Fibroblast of skin of abdomen (primary cell): Measurements from ENCODE around the gene SPAG4.

Source experiments
- DNase-seq: peaks from one replicate; pipeline ENCODE4 v3.0.0-alpha.2; 2013

SPAG4 gene

DNA sequence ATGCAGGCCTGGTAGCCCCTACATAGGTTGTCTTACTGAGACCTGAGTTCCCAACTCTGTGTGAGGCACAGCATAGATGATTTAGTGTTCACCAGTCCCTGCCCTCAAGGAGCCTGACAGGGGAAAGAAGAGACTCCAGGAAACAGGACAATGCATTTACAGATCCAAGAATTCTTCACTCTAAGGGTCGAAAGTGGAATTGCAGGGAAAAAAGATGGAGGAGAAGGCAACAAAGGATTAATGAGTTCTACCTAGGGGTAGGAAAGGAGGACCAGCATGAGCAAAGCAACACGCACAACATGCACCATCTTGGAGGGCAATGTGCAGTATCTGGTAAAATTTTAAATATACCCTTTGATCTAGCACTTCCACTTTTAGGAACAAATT is 5.9 kb downstream of the SPAG4 start:
- no peak for DNase-seq

GRCh38 chr20:35625584-35626385 is 10.2 kb downstream of the SPAG4 start:
- DNase-seq, result no peak

- DNase-seq, result no peak
Measured at GRCh38 chr20:35626386-35627001, 10.9 kb downstream of the SPAG4 start.

DNA sequence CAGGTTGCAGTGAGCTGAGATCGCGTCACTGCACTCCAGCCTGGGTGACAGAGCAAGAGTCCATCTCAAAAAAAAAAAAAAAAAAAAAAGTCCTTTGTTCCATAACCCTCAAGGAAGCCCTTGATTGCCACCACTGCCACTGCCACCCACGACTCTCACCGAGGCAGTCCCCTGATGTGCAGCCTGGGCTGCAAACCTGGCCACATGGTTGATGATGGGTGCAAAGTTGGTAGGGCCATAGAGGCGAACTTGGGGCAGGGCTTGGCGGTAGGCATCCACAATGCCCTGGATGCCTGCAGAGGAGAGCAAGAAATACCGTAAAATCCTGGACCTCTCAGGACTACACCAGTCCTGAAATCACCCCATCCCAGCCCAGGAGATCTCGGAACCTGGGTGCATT is 11.5 kb downstream of the SPAG4 start:
- no peak for DNase-seq

- no peak for DNase-seq
Measured at GRCh38 chr20:35629427-35630145, 14.0 kb downstream of the SPAG4 start.

GRCh38 chr20:35630636-35631035 is 15.0 kb downstream of the SPAG4 start:
- DNase-seq, result no peak

- DNase-seq, result no peak
Measured at GRCh38 chr20:35632539-35633115, 17.0 kb downstream of the SPAG4 start.

DNA sequence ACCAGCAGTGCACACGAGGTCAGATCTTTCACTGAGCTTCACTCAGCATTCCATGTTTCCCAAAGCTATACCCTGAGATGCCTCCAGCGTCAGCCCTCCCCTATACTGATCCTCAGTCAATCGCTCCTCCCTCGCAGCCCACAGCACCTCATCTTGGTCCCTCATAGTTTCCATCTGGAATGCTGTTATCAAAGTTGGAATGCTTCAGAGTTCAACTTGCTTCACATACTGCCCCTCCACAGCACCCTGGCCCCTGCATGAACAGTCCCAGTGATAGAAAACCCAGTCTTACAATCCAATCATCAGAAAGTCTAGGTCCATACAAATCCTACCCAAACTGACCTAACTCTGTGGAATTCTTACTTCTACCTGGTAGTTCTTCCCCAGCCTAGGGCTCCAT is 20.0 kb downstream of the SPAG4 start:
- no peak for DNase-seq

DNA sequence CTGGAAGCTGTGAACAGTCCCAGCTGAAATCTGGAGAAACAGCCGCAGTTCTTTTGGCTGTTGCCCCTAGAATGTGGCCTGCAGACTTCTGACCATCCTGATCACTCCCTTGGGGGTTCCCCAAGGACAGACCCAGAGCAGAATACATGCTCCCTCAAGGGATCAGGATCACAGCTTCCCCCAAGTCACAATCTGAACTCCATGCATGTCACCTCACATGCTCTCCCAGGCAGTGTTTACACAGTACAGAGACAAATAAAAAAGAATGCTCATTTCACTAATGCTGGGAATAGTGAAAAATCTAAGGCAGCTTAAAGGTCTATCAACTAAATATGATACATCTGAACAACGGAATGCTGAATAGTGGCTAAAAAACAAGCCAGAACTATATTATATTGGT is 20.5 kb downstream of the SPAG4 start:
- no peak for DNase-seq

- no peak for DNase-seq
Measured at GRCh38 chr20:35637276-35637675, 21.6 kb downstream of the SPAG4 start.

- DNase-seq, result no peak
Measured at GRCh38 chr20:35638751-35639150, 23.1 kb downstream of the SPAG4 start.

GRCh38 chr20:35640724-35641123 is 25.1 kb downstream of the SPAG4 start:
- no peak for DNase-seq

GRCh38 chr20:35641743-35642142 is 26.1 kb downstream of the SPAG4 start:
- DNase-seq, result no peak

DNA sequence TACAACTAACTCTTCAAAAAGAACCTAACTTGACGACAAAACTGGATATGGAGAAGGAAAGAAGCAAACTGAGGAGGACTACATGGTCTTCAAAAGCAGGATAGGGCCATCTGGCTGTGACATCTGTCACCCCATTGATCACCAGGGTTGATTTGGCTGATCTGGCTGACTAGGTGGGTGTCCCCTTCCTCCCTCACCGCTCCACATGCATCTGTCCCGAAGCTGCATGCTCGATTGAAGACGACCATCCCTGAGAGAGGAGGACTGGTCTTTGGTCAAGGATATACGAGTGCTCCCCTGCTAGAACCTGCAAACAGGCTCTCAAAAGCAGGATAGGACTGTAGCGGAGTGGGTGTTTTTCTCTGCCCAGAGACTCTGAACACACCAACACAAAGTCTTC is 27.4 kb downstream of the SPAG4 start:
- no peak for DNase-seq

- DNase-seq, result no peak
Measured at GRCh38 chr20:35644806-35645205, 29.2 kb downstream of the SPAG4 start.

GRCh38 chr20:35648836-35649235 is 33.2 kb downstream of the SPAG4 start:
- DNase-seq, result no peak

- DNase-seq, result no peak
Measured at GRCh38 chr20:35650632-35651031, 35.0 kb downstream of the SPAG4 start.

DNA sequence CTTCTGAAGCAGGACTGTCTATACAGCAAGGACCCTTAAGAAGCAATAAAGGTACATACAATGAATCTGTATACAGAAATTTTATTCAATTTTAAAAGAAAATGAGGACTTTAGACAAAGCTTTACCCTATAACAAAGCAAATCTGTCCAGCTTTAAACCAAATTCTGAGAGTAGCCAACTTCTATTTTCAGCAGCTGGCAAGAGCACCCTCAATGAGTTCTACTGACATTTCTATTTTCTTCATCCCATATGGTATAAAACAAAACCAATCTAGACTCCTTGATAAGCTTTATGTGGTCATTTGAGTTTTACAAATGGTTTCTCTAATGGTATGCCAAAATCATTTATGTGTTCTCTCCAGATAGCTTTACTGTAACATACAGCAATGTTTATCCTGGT is 36.3 kb downstream of the SPAG4 start:
- DNase-seq, result no peak

- DNase-seq, result no peak
Measured at GRCh38 chr20:35652641-35653429, 37.2 kb downstream of the SPAG4 start.

- DNase-seq, result no peak
Measured at GRCh38 chr20:35653430-35653734, 37.8 kb downstream of the SPAG4 start.

DNA sequence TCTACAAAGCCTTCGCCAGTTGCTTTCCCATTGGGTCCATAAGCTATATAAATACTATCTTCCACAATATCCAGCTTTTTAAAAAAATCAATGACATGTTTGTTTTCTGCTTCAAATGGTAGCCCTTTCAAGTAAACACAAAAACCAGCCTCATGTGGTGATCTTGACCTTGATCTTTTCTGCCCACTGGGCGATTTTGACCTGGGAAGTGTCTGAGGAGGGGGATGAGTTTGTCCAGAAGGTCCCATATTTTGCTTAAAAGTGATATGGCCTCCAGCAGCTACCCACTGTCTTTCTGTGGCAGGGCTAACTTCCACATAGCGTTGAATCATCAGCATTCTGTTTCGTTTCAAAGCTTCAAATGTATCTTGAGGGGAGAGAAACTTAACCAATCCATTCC is 38.3 kb downstream of the SPAG4 start:
- DNase-seq, result no peak

DNA sequence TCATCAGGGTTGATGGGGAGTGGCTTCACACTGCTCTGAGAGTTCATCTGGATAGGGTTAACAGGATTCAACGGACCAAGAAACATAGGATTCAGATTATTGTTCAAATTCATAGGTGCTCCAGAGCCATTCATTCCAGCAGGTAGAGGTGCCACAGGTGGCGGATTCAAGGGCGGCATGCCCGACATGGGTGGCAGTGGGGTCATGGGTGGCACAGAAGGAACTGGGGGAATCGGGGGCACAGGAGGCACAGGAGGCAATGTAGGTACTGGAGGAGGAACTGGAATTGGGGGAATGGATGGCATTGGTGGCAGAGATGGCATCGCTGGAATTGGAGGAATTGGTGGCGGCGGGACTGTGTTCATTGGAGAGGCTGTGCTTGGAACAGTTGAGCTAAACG is 38.8 kb downstream of the SPAG4 start:
- DNase-seq, result no peak

DNA sequence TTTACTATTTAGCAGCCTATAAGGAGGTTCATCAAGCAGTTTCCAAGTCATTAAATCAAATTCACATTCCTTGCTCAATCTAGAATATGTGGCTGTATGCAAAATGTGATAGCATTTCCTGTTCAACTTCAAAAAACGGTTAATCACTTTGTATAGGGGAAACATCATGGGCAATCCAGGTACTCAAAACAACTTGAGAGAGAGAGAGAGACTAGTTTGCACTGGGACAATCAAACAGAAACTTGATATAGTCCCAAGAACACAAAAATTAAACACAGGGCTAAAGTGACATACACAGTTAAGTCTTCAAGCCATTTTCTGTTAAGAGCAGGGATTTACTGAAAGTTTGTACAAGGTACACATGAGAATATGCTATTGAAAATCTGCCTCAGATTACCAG is 41.6 kb downstream of the SPAG4 start:
- DNase-seq, result no peak
